HepG2 (cell line): ENCODE results near the gene PCGF6. TPM values are rescaled to one million over a fixed set of nuclear protein-coding genes. Genes with fewer than 3 reads are reported as not detected.

Experiments used
- CAMTA2 ChIP-seq: sonication (generic); formaldehyde crosslinking; IDR thresholded peaks from 2 replicates; pipeline ENCODE4 v1.4.0; 2020; ENCODE audit warnings: mild to moderate bottlenecking, missing genetic modification reagents, borderline replicate concordance
- ELF1 ChIP-seq: sonication (generic); formaldehyde crosslinking; IDR thresholded peaks from 2 replicates; pipeline ENCODE4 v1.4.0; 2020; ENCODE audit warnings: missing genetic modification reagents
- ELF4 ChIP-seq: sonication (generic); formaldehyde crosslinking; IDR thresholded peaks from 2 replicates; pipeline ENCODE4 v1.5.0; 2020; ENCODE audit warnings: missing genetic modification reagents, mild to moderate bottlenecking, moderate library complexity, borderline replicate concordance
- HOXA3 ChIP-seq: sonication (generic); formaldehyde crosslinking; IDR thresholded peaks from 2 replicates; pipeline ENCODE4 v1.5.0; 2020; ENCODE audit warnings: missing genetic modification reagents
- HOXA9 ChIP-seq: sonication (generic); formaldehyde crosslinking; IDR thresholded peaks from 2 replicates; pipeline ENCODE4 v1.8.1; 2022; ENCODE audit warnings: missing genetic modification reagents, mild to moderate bottlenecking, moderate library complexity, borderline replicate concordance
- MYNN ChIP-seq: sonication (generic); formaldehyde crosslinking; IDR thresholded peaks from 2 replicates; pipeline ENCODE4 v1.4.0; 2020; ENCODE audit warnings: mild to moderate bottlenecking, low read depth, missing genetic modification reagents
- REL ChIP-seq: sonication (generic); formaldehyde crosslinking; conservative IDR thresholded peaks from 2 replicates; pipeline ENCODE4 v1.8.0; 2022; ENCODE audit warnings: mild to moderate bottlenecking, missing genetic modification reagents, moderate library complexity
- YY1 ChIP-seq: IDR thresholded peaks from 2 replicates; pipeline ENCODE4 v1.6.1; 2011; ENCODE audit warnings: low read length, low read depth, moderate library complexity, mild to moderate bottlenecking; ENCODE audit not compliant: insufficient read depth, insufficient replicate concordance
- ZNF331 ChIP-seq: sonication (generic); formaldehyde crosslinking; IDR thresholded peaks from 2 replicates; pipeline ENCODE4 v1.4.0; 2020; ENCODE audit warnings: missing genetic modification reagents
- ZNF44 ChIP-seq: sonication (generic); formaldehyde crosslinking; IDR thresholded peaks from 2 replicates; pipeline ENCODE4 v1.5.1; 2020; ENCODE audit warnings: mild to moderate bottlenecking, missing genetic modification reagents
- ZNF768 ChIP-seq: sonication (generic); formaldehyde crosslinking; IDR thresholded peaks from 2 replicates; pipeline ENCODE4 v1.4.0; 2020; ENCODE audit warnings: missing genetic modification reagents
- ZNF790 ChIP-seq: sonication (generic); formaldehyde crosslinking; IDR thresholded peaks from 2 replicates; pipeline ENCODE4 v1.8.0; 2022; ENCODE audit warnings: missing genetic modification reagents, mild to moderate bottlenecking, borderline replicate concordance
- polyA plus RNA-seq, 8 experiments: library from polyadenylated mRNA; depleted of rRNA in 3 of 8; stranded (reverse) in 7 of 8; unstranded in 1 of 8; fragments of >200 nt; fragmentation: Illumina TruSeq in 4 of 8; extraction: Trizol in 4 of 8; gene quantifications; 2 replicates each; pipeline versions ENCODE4 v1.2.1 to v1.2.3, GENCODE V29; 2011 to 2016; ENCODE audit warnings: low read depth in 4 of 8, missing spikeins in 1 of 8, mixed read lengths in 1 of 8; ENCODE audit not compliant: insufficient read depth in 1 of 8
- total RNA-seq, 5 experiments: library from RNA; depleted of rRNA; stranded (reverse); fragments of >200 nt; fragmentation: Illumina TruSeq; extraction: Trizol; gene quantifications; 2 replicates each; pipeline ENCODE4 v1.2.3, GENCODE V29; 2016; ENCODE audit warnings: low read depth in 1 of 5
- TF ChIP-seq, protein P1 (sequence below): sonication (generic); formaldehyde crosslinking; IDR thresholded peaks from 2 replicates; pipeline ENCODE4 v1.4.0; 2020; ENCODE audit warnings: missing genetic modification reagents
- TF ChIP-seq, protein P2 (sequence below): sonication (generic); formaldehyde crosslinking; conservative IDR thresholded peaks from 2 replicates; pipeline ENCODE4 v1.8.0; 2022; ENCODE audit warnings: missing genetic modification reagents
- TF ChIP-seq, protein P3 (sequence below): sonication (generic); formaldehyde crosslinking; IDR thresholded peaks from 2 replicates; pipeline ENCODE4 v1.5.1; 2020; ENCODE audit warnings: missing genetic modification reagents, mild to moderate bottlenecking, borderline replicate concordance
- TF ChIP-seq, protein P4 (sequence below): sonication (generic); formaldehyde crosslinking; IDR thresholded peaks from 2 replicates; pipeline ENCODE4 v1.8.0; 2023; ENCODE audit warnings: mild to moderate bottlenecking, missing genetic modification reagents
- TF ChIP-seq, protein P5 (sequence below): sonication (generic); formaldehyde crosslinking; IDR thresholded peaks from 2 replicates; pipeline ENCODE4 v1.4.0; 2020; ENCODE audit warnings: missing genetic modification reagents

The PCGF6 gene
- total and polyA plus RNA-seq, 2 of the 13 experiments (the other 11 are each of a cell fraction or from before 2014, with no cell fraction given): 5.2 to 19.4 TPM

DNA sequence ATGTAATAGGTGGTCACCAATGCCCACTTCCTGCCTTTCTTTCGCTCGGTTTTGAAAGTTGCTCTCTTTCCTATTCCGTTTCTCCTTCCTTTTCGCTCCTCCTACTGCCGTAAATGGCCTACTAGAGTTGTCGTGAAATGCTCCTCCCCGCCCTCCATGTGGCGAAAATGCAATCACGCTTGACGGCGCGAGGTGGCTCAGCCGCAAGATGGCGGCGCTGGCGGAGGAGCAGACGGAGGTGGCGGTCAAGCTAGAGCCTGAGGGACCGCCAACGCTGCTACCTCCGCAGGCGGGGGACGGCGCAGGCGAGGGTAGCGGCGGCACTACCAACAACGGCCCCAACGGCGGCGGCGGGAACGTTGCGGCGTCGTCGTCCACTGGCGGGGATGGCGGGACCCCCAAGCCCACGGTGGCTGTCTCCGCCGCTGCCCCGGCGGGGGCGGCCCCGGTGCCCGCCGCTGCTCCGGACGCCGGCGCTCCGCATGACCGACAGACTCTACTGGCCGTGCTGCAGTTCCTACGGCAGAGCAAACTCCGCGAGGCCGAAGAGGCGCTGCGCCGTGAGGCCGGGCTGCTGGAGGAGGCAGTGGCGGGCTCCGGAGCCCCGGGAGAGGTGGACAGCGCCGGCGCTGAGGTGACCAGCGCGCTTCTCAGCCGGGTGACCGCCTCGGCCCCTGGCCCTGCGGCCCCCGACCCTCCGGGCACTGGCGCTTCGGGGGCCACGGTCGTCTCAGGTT, 17.0 kb upstream of the PCGF6 start, which contains the start of gene TAF5 (continued):
- TF ChIP-seq, protein P1, sequence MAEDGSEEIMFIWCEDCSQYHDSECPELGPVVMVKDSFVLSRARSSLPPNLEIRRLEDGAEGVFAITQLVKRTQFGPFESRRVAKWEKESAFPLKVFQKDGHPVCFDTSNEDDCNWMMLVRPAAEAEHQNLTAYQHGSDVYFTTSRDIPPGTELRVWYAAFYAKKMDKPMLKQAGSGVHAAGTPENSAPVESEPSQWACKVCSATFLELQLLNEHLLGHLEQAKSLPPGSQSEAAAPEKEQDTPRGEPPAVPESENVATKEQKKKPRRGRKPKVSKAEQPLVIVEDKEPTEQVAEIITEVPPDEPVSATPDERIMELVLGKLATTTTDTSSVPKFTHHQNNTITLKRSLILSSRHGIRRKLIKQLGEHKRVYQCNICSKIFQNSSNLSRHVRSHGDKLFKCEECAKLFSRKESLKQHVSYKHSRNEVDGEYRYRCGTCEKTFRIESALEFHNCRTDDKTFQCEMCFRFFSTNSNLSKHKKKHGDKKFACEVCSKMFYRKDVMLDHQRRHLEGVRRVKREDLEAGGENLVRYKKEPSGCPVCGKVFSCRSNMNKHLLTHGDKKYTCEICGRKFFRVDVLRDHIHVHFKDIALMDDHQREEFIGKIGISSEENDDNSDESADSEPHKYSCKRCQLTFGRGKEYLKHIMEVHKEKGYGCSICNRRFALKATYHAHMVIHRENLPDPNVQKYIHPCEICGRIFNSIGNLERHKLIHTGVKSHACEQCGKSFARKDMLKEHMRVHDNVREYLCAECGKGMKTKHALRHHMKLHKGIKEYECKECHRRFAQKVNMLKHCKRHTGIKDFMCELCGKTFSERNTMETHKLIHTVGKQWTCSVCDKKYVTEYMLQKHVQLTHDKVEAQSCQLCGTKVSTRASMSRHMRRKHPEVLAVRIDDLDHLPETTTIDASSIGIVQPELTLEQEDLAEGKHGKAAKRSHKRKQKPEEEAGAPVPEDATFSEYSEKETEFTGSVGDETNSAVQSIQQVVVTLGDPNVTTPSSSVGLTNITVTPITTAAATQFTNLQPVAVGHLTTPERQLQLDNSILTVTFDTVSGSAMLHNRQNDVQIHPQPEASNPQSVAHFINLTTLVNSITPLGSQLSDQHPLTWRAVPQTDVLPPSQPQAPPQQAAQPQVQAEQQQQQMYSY: no peak
- TF ChIP-seq MYNN (peak; percentile 57; the same call in 1 of the 2 replicates), ZNF790 (CRISPR knock-in tag) (peak; percentile 9; the same call in 1 of the 2 replicates), ZNF331 (CRISPR knock-in tag) (peak; percentile 91), HOXA9 (CRISPR knock-in tag) (no peak), REL (CRISPR knock-in tag) (no peak; the same call in 1 of the 2 replicates), ELF1 (CRISPR knock-in tag) (peak; percentile 89), ZNF768 (CRISPR knock-in tag) (peak; percentile 57; the same call in 1 of the 2 replicates), HOXA3 (peak; percentile 79; the same call in 1 of the 2 replicates), ZNF44 (CRISPR knock-in tag) (no peak), ELF4 (CRISPR knock-in tag) (no peak), YY1 (peak; percentile 99), CAMTA2 (CRISPR knock-in tag) (no peak)
- TF ChIP-seq, protein P2, sequence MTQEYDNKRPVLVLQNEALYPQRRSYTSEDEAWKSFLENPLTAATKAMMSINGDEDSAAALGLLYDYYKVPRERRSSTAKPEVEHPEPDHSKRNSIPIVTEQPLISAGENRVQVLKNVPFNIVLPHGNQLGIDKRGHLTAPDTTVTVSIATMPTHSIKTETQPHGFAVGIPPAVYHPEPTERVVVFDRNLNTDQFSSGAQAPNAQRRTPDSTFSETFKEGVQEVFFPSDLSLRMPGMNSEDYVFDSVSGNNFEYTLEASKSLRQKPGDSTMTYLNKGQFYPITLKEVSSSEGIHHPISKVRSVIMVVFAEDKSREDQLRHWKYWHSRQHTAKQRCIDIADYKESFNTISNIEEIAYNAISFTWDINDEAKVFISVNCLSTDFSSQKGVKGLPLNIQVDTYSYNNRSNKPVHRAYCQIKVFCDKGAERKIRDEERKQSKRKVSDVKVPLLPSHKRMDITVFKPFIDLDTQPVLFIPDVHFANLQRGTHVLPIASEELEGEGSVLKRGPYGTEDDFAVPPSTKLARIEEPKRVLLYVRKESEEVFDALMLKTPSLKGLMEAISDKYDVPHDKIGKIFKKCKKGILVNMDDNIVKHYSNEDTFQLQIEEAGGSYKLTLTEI: no peak
- TF ChIP-seq, protein P3, sequence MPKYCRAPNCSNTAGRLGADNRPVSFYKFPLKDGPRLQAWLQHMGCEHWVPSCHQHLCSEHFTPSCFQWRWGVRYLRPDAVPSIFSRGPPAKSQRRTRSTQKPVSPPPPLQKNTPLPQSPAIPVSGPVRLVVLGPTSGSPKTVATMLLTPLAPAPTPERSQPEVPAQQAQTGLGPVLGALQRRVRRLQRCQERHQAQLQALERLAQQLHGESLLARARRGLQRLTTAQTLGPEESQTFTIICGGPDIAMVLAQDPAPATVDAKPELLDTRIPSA (CRISPR knock-in tag): peak; percentile 67; the same call in 1 of the 2 replicates
- TF ChIP-seq, protein P4, sequence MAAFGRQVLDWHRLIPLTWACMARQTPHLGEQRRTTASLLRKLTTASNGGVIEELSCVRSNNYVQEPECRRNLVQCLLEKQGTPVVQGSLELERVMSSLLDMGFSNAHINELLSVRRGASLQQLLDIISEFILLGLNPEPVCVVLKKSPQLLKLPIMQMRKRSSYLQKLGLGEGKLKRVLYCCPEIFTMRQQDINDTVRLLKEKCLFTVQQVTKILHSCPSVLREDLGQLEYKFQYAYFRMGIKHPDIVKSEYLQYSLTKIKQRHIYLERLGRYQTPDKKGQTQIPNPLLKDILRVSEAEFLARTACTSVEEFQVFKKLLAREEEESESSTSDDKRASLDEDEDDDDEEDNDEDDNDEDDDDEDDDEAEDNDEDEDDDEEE (CRISPR knock-in tag): peak; percentile 79
- TF ChIP-seq, protein P5, sequence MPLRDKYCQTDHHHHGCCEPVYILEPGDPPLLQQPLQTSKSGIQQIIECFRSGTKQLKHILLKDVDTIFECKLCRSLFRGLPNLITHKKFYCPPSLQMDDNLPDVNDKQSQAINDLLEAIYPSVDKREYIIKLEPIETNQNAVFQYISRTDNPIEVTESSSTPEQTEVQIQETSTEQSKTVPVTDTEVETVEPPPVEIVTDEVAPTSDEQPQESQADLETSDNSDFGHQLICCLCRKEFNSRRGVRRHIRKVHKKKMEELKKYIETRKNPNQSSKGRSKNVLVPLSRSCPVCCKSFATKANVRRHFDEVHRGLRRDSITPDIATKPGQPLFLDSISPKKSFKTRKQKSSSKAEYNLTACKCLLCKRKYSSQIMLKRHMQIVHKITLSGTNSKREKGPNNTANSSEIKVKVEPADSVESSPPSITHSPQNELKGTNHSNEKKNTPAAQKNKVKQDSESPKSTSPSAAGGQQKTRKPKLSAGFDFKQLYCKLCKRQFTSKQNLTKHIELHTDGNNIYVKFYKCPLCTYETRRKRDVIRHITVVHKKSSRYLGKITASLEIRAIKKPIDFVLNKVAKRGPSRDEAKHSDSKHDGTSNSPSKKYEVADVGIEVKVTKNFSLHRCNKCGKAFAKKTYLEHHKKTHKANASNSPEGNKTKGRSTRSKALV: no peak
